ENCODE measurements around the gene DNAH14.

DNAH14 gene

GRCh38 chr1:225349826-225350225 is 420.4 kb downstream of the DNAH14 start:
- TF ChIP-seq TAF1 (IDR thresholded peaks at IDR 0.05; ENCODE audit: low read depth, low read length): no peak
- TF ChIP-seq PAX5 (IDR thresholded peaks at IDR 0.05; ENCODE audit: insufficient read depth, low read length, severe bottlenecking): no peak
- TF ChIP-seq POU2F2 (IDR thresholded peaks at IDR 0.05; ENCODE audit: low read depth, low read length): no peak
- TF ChIP-seq POLR2A (IDR thresholded peaks at IDR 0.05; ENCODE audit: low read depth, low read length): no peak
- no peak for TF ChIP-seq POLR2AphosphoS5 (IDR thresholded peaks at IDR 0.05; ENCODE audit: low read depth, low read length)
- no peak for TF ChIP-seq SPI1 (IDR thresholded peaks at IDR 0.05; ENCODE audit: low read depth, low read length)
- DNase-seq (ENCODE audit: insufficient read length, low spot score): no peak
- peak; percentile 5 for FAIRE-seq

GRCh38 chr1:225350872-225351271 is 421.4 kb downstream of the DNAH14 start:
- no peak for DNase-seq (ENCODE audit: insufficient read length, low spot score)
- TF ChIP-seq TAF1 (IDR thresholded peaks at IDR 0.05; ENCODE audit: low read depth, low read length) (no peak), POU2F2 (IDR thresholded peaks at IDR 0.05; ENCODE audit: low read depth, low read length) (no peak), POLR2AphosphoS5 (IDR thresholded peaks at IDR 0.05; ENCODE audit: low read depth, low read length) (no peak), POLR2A (IDR thresholded peaks at IDR 0.05; ENCODE audit: low read depth, low read length) (no peak), SPI1 (IDR thresholded peaks at IDR 0.05; ENCODE audit: low read depth, low read length) (no peak), PAX5 (IDR thresholded peaks at IDR 0.05; ENCODE audit: insufficient read depth, low read length, severe bottlenecking) (no peak)
- FAIRE-seq: no peak

- no peak for FAIRE-seq
- TF ChIP-seq POU2F2 (IDR thresholded peaks at IDR 0.05; ENCODE audit: low read depth, low read length) (no peak), PAX5 (IDR thresholded peaks at IDR 0.05; ENCODE audit: insufficient read depth, low read length, severe bottlenecking) (no peak)
- DNase-seq (ENCODE audit: insufficient read length, low spot score): no peak
These were observed 425.4 kb downstream of the DNAH14 start for GRCh38 chr1:225354906-225355305.

GRCh38 chr1:225355863-225356262 is 426.4 kb downstream of the DNAH14 start:
- no peak for DNase-seq (ENCODE audit: insufficient read length, low spot score)
- no peak for TF ChIP-seq POU2F2 (IDR thresholded peaks at IDR 0.05; ENCODE audit: low read depth, low read length)
- no peak for TF ChIP-seq PAX5 (IDR thresholded peaks at IDR 0.05; ENCODE audit: insufficient read depth, low read length, severe bottlenecking)
- TF ChIP-seq SPI1 (IDR thresholded peaks at IDR 0.05; ENCODE audit: low read depth, low read length): no peak
- TF ChIP-seq TAF1 (IDR thresholded peaks at IDR 0.05; ENCODE audit: low read depth, low read length): no peak
- TF ChIP-seq POLR2AphosphoS5 (IDR thresholded peaks at IDR 0.05; ENCODE audit: low read depth, low read length): no peak
- TF ChIP-seq POLR2A (IDR thresholded peaks at IDR 0.05; ENCODE audit: low read depth, low read length): no peak
- FAIRE-seq: no peak

- TF ChIP-seq SPI1 (IDR thresholded peaks at IDR 0.05; ENCODE audit: low read depth, low read length): no peak
- TF ChIP-seq POU2F2 (IDR thresholded peaks at IDR 0.05; ENCODE audit: low read depth, low read length): no peak
- no peak for TF ChIP-seq TAF1 (IDR thresholded peaks at IDR 0.05; ENCODE audit: low read depth, low read length)
- no peak for TF ChIP-seq POLR2AphosphoS5 (IDR thresholded peaks at IDR 0.05; ENCODE audit: low read depth, low read length)
- TF ChIP-seq PAX5 (IDR thresholded peaks at IDR 0.05; ENCODE audit: insufficient read depth, low read length, severe bottlenecking): no peak
- TF ChIP-seq POLR2A (IDR thresholded peaks at IDR 0.05; ENCODE audit: low read depth, low read length): no peak
- DNase-seq (ENCODE audit: insufficient read length, low spot score): no peak
- FAIRE-seq: no peak
These were observed 430.6 kb downstream of the DNAH14 start for GRCh38 chr1:225360119-225360518.

- no peak for FAIRE-seq
These were observed 431.7 kb downstream of the DNAH14 start for GRCh38 chr1:225361176-225361575.

GRCh38 chr1:225362805-225363204 is 433.3 kb downstream of the DNAH14 start:
- no peak for FAIRE-seq
- no peak for DNase-seq (ENCODE audit: insufficient read length, low spot score)
- no peak for TF ChIP-seq POLR2A (IDR thresholded peaks at IDR 0.05; ENCODE audit: low read depth, low read length)

More at GRCh38 chr1:225361176-225361575, 431.7 kb downstream of the DNAH14 start:
- no peak for DNase-seq (ENCODE audit: insufficient read length, low spot score)
- TF ChIP-seq POLR2AphosphoS5 (IDR thresholded peaks at IDR 0.05; ENCODE audit: low read depth, low read length): no peak
- no peak for TF ChIP-seq PAX5 (IDR thresholded peaks at IDR 0.05; ENCODE audit: insufficient read depth, low read length, severe bottlenecking)
- no peak for TF ChIP-seq POLR2A (IDR thresholded peaks at IDR 0.05; ENCODE audit: low read depth, low read length)
- TF ChIP-seq SPI1 (IDR thresholded peaks at IDR 0.05; ENCODE audit: low read depth, low read length): no peak
- TF ChIP-seq TAF1 (IDR thresholded peaks at IDR 0.05; ENCODE audit: low read depth, low read length): no peak

GRCh38 chr1:225364439-225364838 is 435.0 kb downstream of the DNAH14 start:
- FAIRE-seq: no peak
- DNase-seq (ENCODE audit: insufficient read length, low spot score): no peak
- TF ChIP-seq POLR2A (IDR thresholded peaks at IDR 0.05; ENCODE audit: low read depth, low read length): no peak
- TF ChIP-seq PAX5 (IDR thresholded peaks at IDR 0.05; ENCODE audit: insufficient read depth, low read length, severe bottlenecking): no peak
- no peak for TF ChIP-seq POLR2AphosphoS5 (IDR thresholded peaks at IDR 0.05; ENCODE audit: low read depth, low read length)
- TF ChIP-seq POU2F2 (IDR thresholded peaks at IDR 0.05; ENCODE audit: low read depth, low read length): no peak

- TF ChIP-seq PAX5 (IDR thresholded peaks at IDR 0.05; ENCODE audit: insufficient read depth, low read length, severe bottlenecking): no peak
- TF ChIP-seq TAF1 (IDR thresholded peaks at IDR 0.05; ENCODE audit: low read depth, low read length): no peak
- TF ChIP-seq POU2F2 (IDR thresholded peaks at IDR 0.05; ENCODE audit: low read depth, low read length): no peak
- no peak for TF ChIP-seq POLR2AphosphoS5 (IDR thresholded peaks at IDR 0.05; ENCODE audit: low read depth, low read length)
- TF ChIP-seq SPI1 (IDR thresholded peaks at IDR 0.05; ENCODE audit: low read depth, low read length): no peak
- TF ChIP-seq POLR2A (IDR thresholded peaks at IDR 0.05; ENCODE audit: low read depth, low read length): no peak
- FAIRE-seq (no peak), DNase-seq (ENCODE audit: insufficient read length, low spot score) (no peak)
These were observed 436.5 kb downstream of the DNAH14 start for GRCh38 chr1:225366018-225366417.

GRCh38 chr1:225366552-225366951 is 437.1 kb downstream of the DNAH14 start:
- no peak for FAIRE-seq
- TF ChIP-seq POLR2AphosphoS5 (IDR thresholded peaks at IDR 0.05; ENCODE audit: low read depth, low read length): no peak
- no peak for TF ChIP-seq POLR2A (IDR thresholded peaks at IDR 0.05; ENCODE audit: low read depth, low read length)
- no peak for TF ChIP-seq SPI1 (IDR thresholded peaks at IDR 0.05; ENCODE audit: low read depth, low read length)
- TF ChIP-seq POU2F2 (IDR thresholded peaks at IDR 0.05; ENCODE audit: low read depth, low read length): no peak
- no peak for TF ChIP-seq PAX5 (IDR thresholded peaks at IDR 0.05; ENCODE audit: insufficient read depth, low read length, severe bottlenecking)
- TF ChIP-seq TAF1 (IDR thresholded peaks at IDR 0.05; ENCODE audit: low read depth, low read length): no peak
- no peak for DNase-seq (ENCODE audit: insufficient read length, low spot score)
